AG20443 (cell line): ENCODE data around the gene SSBP1.
"Not testable (repeated sequence)": the region's sequence is repeated elsewhere in the genome, so short reads cannot be mapped to it uniquely, and the experiment has no call there.

Experiments
- DNase-seq: peaks from one replicate; pipeline ENCODE4 v3.0.0; 2012; ENCODE audit warnings: low spot score, mixed read lengths

The SSBP1 gene, protein sequence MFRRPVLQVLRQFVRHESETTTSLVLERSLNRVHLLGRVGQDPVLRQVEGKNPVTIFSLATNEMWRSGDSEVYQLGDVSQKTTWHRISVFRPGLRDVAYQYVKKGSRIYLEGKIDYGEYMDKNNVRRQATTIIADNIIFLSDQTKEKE

DNA sequence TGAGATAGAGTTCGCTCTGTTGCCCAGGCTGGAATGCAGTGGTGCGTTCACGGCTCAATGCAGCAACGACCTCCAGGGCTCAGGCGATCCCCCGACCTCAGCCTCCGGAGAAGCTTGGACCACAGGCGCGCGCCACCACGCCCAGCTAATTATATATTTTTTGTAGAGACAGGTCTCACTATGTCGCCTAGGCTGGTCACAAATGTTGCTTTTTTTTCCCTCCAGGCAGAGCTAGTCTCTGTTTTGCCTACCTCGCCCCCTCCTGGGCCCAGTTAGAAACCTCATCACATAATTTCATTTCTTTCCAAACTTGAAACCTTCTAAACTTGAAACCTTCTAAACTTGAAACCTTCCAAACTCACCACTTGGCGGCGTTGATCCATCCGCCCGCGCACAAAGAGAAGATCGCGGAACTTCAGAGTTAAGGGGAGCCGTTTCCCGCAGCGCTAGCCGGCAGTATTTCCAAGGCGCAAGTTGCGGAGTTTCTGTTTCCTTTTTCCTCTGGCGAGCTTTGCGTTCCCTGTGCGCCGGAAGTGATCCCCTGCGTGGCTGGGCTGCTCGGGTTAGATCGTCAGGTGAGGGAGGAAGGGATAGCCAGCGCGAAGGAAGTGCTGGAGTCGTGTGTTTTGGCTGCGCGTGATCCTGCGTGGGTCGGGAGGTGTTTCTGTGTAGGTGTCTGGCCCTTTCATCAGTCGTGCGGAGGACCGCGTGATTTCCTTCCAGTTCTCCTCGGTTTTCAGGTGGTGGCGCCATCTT lies at the start of gene SSBP1:
Gene SSBP1 (plus strand): TSS at position 523 of the 756 bp plus-strand sequence. CDS start 809 bp downstream, outside the sequence.
- peak; percentile 94 for DNase-seq

DNA sequence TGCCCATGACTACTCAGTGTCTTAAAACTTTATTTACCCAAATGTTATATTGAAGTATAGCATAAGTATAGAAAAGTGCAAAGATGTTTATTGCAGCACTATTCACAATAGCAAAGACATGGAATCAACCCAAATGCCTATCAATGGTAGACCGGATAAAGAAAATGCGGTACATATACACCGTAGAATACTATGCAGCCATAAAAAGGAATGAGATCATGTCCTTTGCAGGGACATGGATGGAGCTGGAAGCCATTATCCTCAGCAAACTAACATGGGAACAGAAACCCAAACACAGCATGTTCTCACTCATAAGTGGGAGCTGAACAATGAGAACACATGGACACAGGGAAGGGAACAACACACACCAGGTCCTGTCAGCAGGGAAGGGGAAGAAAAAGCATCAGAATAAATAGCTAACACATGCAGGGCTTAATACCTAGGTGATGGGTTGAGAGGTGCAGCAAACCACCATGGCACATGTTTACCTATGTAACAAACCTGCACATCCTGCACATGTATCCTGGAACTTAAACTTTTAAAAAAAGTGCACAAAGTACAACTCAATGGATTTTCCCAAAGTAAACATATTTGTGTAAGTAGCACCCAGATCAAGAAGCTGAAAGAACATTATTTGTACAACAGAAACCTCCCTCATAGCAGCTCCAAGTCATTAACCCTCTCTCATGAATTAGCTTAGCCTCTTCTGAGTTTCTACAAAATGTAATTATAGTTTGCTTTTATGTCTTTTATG lies 48.9 kb upstream of the SSBP1 start:
- DNase-seq, result not testable (repeated sequence)

DNA sequence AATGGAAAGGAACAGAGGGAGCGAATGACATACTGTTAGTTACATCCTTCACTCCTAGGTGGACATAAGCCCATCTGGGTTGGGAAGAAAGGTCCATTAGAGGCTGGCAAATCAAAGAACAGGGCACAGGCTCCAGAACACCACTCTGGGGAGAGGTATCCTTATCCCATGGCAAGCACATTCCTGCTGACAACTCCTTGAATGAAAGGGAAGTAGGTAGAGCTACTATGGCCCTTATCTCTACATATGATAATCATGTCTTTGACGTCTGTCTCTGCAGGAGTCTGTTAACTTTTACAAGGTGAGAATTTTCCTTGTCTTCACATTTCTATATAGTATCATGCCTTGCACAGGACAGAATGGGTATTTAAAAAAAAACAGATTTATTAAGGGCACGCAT lies 46.6 kb upstream of the SSBP1 start:
- DNase-seq, result no peak

DNA sequence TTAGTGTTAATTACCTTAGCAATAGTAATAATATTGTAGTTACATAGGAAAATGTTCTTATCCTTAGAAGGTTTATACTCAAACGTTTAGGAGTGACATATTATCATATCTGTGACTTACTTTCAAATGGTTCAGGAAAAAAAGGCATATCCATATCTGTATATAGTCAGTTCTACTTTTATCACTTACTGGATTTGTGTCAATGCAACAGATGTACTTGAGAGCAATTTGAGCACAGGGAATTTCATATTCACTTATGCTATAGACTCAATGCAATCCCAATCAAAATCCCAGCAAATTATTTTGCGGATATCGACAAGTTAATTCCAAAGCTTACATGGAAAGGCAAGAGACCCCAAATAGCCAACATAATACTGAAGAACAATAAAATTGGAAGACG lies 46.2 kb upstream of the SSBP1 start:
- no peak for DNase-seq

DNA sequence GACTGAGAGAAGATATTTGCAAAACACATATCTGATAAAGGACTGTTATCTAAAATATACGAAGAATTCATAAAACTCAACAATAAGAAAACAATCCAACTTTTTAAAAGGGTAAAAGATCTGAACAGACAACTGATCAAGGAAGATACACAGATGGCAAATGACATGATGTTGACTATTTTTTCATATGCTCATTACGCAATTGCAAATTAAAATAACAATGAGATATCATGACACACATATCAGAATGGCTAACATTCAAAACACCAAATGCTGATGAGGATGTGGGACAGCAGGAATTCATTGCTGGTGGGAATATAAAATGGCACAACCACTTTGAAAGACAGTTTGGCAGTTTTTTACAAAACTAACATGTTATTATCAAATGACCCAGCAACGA lies 45.1 kb upstream of the SSBP1 start:
- DNase-seq, result no peak

DNA sequence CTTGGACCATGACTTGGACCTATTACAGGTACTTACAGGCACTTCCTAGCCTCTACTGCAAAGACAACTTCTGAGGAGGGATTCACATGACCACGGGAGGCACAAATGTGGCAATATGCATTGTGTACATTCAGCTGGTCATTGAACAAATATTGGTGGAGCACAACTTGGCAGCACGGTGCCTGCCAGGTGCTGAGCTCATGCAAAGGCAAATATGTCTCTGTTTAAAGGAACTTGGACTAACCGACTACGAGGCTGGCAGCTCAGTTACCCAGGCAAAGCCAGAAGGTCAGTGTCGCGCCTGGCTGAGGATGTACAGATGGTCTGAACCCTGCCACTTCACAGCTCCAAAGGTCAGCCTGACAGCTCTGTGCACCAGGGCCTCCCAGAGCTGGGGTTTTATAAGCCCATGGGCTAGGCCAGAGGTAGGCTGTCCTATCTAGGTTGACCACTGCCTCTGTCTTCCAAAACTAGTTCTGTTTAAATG lies 42.3 kb upstream of the SSBP1 start:
- no peak for DNase-seq

DNA sequence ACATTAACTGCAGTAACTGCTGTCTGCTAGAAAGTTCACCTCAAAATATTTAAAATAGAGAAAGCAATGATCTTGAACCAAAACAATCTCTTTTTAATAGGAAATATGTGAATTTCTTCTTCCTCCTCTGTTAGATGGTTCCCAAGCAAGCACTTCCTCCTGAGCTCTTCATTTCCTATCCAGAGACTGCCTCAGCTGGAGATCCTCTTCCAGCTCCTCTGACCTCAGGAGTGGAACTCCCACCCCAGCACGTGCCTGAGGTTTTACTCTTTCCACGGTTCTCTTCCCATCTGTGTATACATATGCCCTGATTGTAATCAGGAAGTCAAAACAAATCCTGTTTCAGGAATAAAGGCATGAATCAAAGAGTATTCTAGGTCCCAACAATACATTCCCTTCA lies 41.8 kb upstream of the SSBP1 start:
- DNase-seq, result no peak

DNA sequence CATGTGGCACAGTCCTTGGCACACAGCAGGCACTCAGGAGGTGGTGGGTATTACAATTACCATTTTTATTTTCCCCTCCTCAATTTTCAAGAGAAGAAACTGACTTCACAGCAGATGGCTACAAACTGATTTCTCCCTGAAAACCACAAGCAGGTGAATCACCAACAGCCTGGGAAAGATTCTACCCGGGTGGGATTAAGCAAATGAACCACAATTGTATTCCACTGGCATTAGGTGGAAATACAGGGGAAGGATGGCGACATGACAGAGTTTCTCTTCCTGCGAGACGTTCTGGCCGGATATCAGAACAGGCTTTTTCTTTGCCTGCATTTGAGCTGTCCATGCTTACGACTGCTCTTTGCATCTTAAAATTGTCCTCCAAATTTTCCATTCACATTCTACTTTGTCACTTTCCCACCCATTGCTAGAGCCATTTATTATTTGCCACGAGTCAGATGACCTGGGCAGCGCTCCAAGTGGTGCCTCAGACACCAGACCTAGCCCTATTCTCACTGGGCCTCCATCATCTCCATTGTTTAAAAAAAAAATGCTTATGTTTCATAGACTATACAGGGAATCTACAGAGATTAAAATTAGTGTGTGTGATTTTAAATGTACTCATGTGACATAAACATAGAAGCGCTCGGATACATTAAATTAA lies 40.8 kb upstream of the SSBP1 start:
- no peak for DNase-seq

DNA sequence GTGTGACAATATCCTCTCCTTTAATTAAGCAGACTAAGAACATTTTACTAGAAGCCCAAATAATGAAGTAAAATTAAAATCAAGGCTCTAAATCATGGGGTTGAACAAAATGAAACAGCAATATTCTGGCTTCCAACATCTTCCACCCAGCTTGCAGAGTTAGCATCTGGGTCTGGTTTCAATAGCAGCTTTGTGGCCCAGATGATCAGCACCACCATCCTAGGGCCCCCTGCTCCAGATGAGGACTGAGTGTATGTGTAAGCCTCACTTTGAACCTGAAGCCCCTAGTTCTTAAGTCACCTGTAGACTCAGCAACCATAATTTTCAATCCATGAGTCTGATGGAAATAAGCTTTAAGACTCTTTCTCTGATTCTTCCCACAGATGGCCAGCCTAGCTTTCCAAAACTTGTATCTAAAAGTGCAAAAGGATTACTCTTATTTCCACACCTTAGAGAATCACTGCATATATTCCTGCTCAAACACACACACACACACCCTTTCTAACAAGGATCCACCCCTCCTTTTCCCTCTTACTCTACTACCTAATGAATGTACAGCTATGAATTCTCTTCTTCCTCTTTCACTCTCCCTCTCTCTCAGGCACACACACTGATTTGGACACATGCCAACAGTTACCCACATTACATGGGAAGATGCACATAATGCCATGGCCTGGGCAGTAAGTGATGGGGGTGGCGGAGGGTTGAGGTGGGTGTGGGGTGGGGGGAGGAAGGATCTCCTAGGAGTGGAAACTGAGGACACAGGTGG lies 39.7 kb upstream of the SSBP1 start:
- DNase-seq, result no peak

DNA sequence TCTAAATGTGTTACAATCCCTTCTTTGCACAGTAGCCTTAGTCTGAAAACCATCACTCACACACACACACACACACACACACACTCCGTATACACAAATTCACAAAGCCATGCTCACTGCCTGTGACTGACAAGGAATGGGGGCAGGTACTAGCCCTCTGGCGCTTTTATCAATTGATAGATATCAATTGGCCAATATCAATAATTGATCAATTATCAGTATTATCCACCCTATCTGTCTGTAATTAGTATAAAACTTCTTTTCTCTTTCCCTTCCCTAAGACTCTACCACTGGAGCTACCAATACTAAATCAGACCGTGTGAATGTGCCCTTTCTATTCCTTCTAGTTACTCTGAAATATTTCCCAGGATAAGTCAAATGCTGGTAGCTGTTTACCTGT lies 38.3 kb upstream of the SSBP1 start:
- DNase-seq, result no peak

DNA sequence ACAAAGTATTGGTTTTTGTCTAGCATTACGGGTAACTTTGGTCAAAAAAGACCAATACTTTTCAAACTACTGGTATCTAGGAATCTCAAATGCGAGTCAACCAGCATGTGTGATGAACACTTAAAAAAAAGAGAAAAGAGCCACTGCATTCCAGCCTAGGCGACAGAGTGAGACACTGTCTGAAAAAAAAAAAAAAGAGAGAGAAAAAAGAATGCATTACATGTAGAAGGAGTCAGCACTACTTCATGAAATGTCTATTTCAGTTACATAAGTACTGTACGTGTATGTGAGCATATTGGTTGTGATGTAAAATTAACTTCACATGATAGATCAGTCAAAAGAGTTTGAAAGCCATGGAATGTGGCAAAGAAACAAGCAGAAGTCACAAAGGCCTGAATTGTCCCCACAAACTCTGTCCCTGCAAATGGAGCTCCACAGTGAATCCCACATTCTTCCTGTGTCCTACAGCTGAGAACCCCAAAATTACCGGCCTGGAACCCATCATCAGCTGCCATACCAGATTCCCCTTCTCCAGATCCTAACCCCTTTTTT lies 37.8 kb upstream of the SSBP1 start:
- no peak for DNase-seq

DNA sequence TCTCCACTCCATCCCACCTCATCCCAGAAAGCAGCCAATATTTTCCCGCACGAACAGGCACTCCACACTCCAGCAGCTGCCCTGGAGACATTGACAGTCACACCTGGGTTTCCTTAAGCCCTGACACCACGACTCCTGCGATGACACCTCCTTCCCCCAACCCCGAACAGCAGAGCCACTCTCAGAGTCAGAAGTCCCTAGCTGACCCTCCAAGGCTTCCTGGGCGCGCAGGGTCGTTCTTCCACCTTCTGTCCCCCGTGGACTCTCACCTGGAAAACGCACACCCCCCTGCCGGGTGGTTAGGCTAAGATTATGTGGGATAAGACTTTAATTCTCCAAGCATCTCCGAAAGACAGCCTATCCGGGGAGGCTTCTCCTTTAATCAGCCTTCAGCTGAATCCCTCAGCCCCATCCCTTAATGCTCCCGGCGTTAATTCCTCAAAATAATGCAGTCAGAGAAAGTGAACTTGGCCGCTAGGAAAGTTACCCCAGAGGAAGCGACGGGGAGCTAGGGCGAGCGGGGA lies 37.2 kb upstream of the SSBP1 start:
- peak; percentile 35 for DNase-seq

DNA sequence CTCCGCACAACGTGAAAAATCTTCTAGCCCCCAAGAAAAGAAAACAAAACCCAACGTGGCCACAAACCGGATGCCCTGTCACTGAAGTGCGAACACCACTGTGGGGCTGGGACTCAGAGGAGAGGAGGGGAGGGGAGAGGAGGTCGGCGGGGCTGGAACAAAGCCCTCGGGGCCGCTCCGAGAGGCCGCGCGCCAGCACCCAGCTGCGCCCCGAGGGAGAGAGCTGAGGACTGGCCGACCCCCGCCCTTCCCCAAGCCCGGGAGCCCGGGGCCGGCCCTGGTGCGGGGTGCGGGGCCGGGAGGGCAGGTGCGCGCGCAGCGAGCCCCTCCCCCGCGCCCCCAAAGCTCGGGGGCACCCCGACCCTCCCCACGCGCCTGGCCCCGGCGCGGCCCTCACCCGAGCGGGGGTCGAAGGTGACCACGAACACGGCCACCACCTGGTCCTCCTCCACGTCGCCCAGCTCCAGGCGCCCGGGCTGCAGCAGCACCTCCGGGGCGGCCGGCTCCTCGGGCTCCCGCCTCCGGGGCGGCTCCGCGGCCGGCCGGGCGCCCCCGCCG lies 36.6 kb upstream of the SSBP1 start:
- peak; percentile 67 for DNase-seq

DNA sequence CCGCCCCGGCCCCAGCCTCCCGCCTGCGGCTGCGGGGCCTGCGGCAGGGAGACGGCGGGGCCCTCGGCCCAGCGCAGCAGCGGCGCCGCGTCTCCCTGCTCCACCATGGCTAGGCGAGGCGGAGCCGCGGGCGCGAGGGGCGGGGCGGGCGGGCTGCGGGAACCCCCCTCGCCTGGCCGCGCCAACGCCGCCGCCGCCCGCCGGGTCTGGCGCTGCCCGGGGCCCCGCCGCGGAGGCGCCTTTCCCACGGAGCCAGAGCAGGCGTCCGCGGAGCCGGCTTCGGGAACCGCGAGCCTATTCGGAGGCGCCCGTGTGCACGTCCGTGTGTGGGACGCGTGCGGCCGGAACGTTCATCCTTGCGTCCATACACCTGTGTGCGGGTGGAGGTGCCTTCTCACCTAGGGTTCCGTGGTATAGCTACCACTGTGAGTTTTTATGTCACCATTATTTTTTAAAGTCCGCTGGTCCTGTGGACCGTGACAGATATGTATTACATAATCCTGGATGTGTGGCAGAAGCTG lies 36.1 kb upstream of the SSBP1 start, which contains the start of gene DENND11:
Gene DENND11 (minus strand): TSS at position 120 of the 521 bp plus-strand sequence. CDS start 13 bp downstream, at position 107.
- DNase-seq, result peak; percentile 94

DNA sequence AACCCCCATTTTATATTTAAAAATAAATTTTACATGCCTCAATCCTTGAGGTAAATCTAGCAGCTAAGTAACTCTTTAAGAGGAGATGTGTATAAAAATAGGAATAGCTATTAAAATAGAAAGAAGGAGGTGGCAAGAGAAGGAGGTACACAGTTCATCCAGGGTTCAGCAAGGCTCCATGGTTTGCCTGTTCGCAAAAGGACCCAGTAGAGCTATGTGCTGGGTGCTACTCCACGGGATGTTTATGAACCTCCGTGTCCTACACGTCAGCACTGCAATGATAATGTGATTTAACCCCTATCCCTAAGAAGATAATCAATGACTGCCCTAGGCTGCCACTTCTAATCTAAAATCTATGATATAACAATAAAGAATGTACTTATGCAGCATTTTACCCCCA lies 35.3 kb upstream of the SSBP1 start:
- DNase-seq, result no peak

DNA sequence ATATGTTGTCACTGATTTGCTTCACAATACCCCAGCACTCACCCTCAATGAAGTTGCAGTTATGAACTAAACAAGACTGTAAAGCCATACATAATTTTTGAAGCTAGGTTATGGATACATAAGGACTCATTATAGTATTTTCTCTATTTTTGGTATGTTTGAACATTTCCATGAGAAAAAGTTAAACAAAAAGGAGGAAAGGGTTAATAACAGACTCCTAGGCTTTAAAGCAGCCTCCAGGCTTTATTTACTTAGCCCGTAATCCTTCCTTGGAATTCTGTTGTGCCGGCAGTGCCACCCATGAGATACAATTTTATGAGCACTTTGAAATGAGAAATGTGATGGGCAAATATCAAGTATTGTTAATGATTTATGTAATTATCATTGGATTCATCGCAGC lies 34.0 kb upstream of the SSBP1 start:
- no peak for DNase-seq

DNA sequence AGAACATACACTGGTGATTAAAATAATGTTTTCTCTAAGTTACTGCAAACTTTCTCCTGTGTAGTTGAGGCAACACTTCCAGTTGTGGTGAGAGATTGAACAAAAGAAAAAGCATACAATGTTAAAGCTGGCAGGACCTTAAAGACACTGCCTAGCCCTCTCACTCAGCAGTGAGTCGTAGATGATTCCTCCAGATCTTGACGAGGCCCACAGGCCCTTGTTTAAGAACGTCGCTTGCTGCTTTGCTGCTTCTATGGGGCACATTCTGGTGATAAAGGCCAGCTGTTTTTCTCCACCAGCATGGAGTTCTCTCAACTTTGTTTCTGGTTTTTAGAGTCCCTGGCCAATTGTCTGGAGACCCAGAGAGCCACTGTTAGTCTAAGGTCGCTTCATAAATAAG lies 33.4 kb upstream of the SSBP1 start:
- DNase-seq, result peak; percentile 15

DNA sequence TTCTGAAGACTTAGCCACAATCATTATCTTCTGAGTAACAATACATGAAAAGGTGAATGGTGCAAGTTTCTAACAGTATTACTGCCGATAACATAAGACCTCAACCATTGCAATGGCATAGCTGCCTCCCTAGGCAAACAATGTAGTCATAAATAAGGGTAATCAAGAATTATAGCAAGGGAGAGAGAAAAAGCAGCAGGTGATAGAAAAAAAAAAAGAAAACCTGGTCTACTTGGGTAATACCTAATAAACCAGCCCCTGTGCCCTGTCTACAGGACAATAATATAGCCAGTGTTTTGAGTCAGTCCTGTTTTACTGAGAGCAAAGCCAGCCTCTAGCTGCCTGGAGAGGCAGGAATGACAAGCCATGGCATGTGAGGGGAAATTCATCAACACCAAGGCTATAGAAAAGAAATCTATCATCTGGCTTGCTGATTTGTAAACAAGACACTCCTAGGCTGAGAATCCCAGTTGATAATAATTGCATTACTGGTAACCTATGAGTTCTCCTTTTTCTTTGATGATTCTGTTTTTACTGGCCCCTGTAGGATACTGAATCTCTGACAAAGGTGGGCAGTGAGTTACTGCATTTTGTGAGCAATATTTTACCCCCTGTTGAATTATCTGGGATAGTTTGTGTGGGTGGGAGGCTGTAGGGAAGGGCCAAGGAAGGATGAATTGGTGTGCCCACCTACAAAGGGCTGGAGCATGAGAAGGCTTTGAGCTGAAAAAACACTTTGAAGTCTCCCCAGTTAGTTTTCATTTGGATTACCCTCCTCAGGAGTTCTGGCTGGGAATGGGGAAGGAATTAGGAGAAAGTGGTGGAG lies 31.7 kb upstream of the SSBP1 start:
- DNase-seq, result no peak

DNA sequence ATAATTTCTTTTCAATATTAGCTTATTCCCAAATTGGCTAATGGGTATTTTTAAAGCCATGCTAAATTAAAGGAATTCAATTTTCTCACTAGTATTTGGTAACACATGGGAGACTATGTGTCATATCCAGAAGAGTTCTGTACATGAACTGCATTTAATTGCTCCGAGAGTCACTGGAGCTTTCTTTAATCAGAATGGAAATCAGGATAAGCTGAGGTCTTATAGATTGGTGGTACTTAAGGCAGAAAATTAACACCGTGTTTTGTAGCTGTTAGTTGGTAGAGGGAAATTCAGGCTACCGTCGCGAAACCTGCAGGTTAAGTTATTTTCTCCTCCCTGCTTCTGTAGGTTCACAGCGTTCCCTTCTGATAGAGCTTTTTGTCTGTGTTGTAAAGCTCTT lies 29.8 kb upstream of the SSBP1 start, which contains the start of gene WEE2:
Gene WEE2 (plus strand): TSS at position 3 of the 400 bp plus-strand sequence. CDS start 406 bp downstream, outside the sequence.
- DNase-seq, result no peak
